ENCODE data around the gene EPB41L3. TPM values are rescaled to one million over a fixed set of nuclear protein-coding genes. Genes with fewer than 3 reads are reported as not detected.

Gene EPB41L3
- polyA plus RNA-seq, 3 donors, result 25.2 to 56.6 (median 51.3) TPM

DNA sequence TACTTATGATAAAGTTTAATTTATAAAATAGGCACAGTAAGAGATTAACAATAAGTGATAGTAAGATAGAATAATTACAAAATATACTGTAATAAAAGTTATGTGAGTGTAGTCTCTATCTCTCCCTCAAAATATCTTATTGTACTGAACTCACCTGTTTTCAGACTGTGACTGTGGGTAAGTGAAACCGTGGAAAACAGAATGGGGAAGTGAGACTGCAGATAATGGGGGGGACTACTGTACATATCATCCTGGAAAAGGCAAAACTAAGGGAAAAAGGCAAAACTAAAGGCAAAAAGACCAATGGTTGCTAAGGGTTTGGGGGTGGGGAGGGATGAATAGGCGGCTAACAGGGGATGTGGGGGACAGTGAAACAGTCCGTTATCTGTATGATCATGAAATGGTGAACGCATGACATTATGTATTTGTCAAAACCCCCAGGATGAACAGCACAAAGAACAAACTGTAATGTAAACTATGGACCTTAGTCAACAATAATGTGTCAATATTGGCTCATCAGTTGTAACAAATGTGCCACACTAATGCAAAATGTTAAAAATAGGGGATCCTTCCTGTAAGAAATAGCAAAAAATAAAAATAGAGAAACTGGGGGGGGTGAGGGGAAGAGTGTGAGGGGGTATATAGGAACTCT, 93.8 kb downstream of the EPB41L3 start:
- Mint-ChIP-seq H3K9me3 (no peaks in the 10 kb centered on the region), H3K4me3 (no peak overlapping the region), H3K27me3 (ENCODE audit: low read depth in 3 of 3) (no peaks in the 10 kb centered on the region), H3K27ac (peak overlapping the region in 1 of 7 donors; percentile 46), H3K36me3 (peaks cover 7 to 8% of the 10 kb centered on the region in 2 donors), H3K4me1 (peaks cover 26% of the 10 kb centered on the region)
- H3K27ac ChIP-seq (ENCODE audit: low read depth in 1 of 2, low read length in 2 of 2), result no peak overlapping the region
- no peak overlapping the region for H2AFZ ChIP-seq (ENCODE audit: insufficient read depth, low read depth, low read length, poor library complexity, severe bottlenecking)
- no peaks in the 10 kb centered on the region for H3K36me3 ChIP-seq (replicated peaks in 1 of 2; ENCODE audit: control insufficient read depth in 1 of 2, insufficient read depth in 2 of 2, low read length in 2 of 2)
- no peak overlapping the region for H3K4me2 ChIP-seq (replicated peaks; ENCODE audit: extremely low read depth, low read length, poor library complexity, severe bottlenecking)
- no peak overlapping the region for H3K9ac ChIP-seq (ENCODE audit: insufficient read depth, low read length, poor library complexity, severe bottlenecking)
- no peaks in the 10 kb centered on the region for H3K79me2 ChIP-seq (ENCODE audit: insufficient read depth, low read length)
- intact Hi-C loops (cut with micrococcal nuclease), result no loop called here
- H3K4me1 ChIP-seq (ENCODE audit: control insufficient read depth in 1 of 2, insufficient read depth in 2 of 2, low read length in 2 of 2), result peaks cover 10 to 19% of the 10 kb centered on the region in 2 donors
- no peaks in the 10 kb centered on the region for H3K27me3 ChIP-seq (ENCODE audit: control insufficient read depth in 2 of 2, insufficient read depth in 2 of 2, low read length in 2 of 2)
- H4K20me1 ChIP-seq (ENCODE audit: insufficient read depth, low read length), result no peaks in the 10 kb centered on the region
- TF ChIP-seq, protein P1, sequence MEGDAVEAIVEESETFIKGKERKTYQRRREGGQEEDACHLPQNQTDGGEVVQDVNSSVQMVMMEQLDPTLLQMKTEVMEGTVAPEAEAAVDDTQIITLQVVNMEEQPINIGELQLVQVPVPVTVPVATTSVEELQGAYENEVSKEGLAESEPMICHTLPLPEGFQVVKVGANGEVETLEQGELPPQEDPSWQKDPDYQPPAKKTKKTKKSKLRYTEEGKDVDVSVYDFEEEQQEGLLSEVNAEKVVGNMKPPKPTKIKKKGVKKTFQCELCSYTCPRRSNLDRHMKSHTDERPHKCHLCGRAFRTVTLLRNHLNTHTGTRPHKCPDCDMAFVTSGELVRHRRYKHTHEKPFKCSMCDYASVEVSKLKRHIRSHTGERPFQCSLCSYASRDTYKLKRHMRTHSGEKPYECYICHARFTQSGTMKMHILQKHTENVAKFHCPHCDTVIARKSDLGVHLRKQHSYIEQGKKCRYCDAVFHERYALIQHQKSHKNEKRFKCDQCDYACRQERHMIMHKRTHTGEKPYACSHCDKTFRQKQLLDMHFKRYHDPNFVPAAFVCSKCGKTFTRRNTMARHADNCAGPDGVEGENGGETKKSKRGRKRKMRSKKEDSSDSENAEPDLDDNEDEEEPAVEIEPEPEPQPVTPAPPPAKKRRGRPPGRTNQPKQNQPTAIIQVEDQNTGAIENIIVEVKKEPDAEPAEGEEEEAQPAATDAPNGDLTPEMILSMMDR (IDR thresholded peaks at IDR 0.05), result no peak
- DNase-seq, result no peak
- H3K9me3 ChIP-seq (replicated peaks in 1 of 2; ENCODE audit: control insufficient read depth in 1 of 2, insufficient read depth in 1 of 2, low read length in 2 of 2), result no peaks in the 10 kb centered on the region
- 67% methylated on average over 3 of the region's 4 CpGs for WGBS (ENCODE audit: insufficient coverage)
- H3K4me3 ChIP-seq (replicated peaks in 1 of 3; ENCODE audit: low read depth in 2 of 3, low read length in 3 of 3), result no peak overlapping the region

DNA sequence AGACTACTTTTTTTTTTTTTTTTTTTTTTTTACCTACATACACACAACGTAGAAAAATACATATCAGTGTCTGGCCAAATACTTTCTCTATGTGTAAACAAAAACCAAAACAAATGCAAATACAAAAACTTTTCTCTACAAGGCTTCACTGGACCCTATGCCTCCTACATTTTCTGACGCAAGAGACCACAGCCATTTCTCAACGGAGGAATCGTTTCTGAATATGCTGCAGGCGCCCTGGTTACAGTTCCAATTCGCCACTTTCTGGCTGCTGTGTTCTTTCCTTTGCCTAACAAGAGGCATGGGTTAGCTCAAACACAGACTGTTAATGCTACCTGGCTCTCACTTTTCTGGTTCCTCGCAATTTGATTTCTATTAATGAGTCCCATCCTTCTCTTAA, 96.4 kb downstream of the EPB41L3 start:
- H3K27ac Mint-ChIP-seq, result peak overlapping the region in 1 of 7 donors; percentile 61
- Histone ChIP-seq H3K4me2 (replicated peaks; ENCODE audit: extremely low read depth, low read length, poor library complexity, severe bottlenecking) (no peak overlapping the region), H3K4me3 (replicated peaks in 1 of 3; ENCODE audit: low read depth in 2 of 3, low read length in 3 of 3) (no peak overlapping the region), H3K9ac (ENCODE audit: insufficient read depth, low read length, poor library complexity, severe bottlenecking) (no peak overlapping the region), H2AFZ (ENCODE audit: insufficient read depth, low read depth, low read length, poor library complexity, severe bottlenecking) (no peak overlapping the region), H3K27ac (ENCODE audit: low read depth in 1 of 2, low read length in 2 of 2) (no peak overlapping the region), H3K36me3 (replicated peaks in 1 of 2; ENCODE audit: control insufficient read depth in 1 of 2, insufficient read depth in 2 of 2, low read length in 2 of 2) (peaks cover 0 to 6% of the 10 kb centered on the region in 2 donors), H4K20me1 (ENCODE audit: insufficient read depth, low read length) (no peaks in the 10 kb centered on the region), H3K9me3 (replicated peaks in 1 of 2; ENCODE audit: control insufficient read depth in 1 of 2, insufficient read depth in 1 of 2, low read length in 2 of 2) (no peaks in the 10 kb centered on the region), H3K79me2 (ENCODE audit: insufficient read depth, low read length) (no peaks in the 10 kb centered on the region), H3K4me1 (ENCODE audit: control insufficient read depth in 1 of 2, insufficient read depth in 2 of 2, low read length in 2 of 2) (peaks cover 21 to 29% of the 10 kb centered on the region in 2 donors), H3K27me3 (ENCODE audit: control insufficient read depth in 2 of 2, insufficient read depth in 2 of 2, low read length in 2 of 2) (no peaks in the 10 kb centered on the region)
- no peaks in the 10 kb centered on the region for H3K27me3 Mint-ChIP-seq (ENCODE audit: low read depth in 3 of 3)
- intact Hi-C loops (cut with micrococcal nuclease), result no loop called here
- H3K4me1 Mint-ChIP-seq, result peaks cover 39% of the 10 kb centered on the region
- H3K4me3 Mint-ChIP-seq, result no peak overlapping the region
- H3K9me3 Mint-ChIP-seq, result no peaks in the 10 kb centered on the region
- peak in 1 of 3 donors; percentile 26 for DNase-seq
- 16% methylated on average over 5 of the region's 7 CpGs for WGBS (ENCODE audit: insufficient coverage)
- H3K36me3 Mint-ChIP-seq, result peaks cover 0 to 15% of the 10 kb centered on the region in 2 donors
- TF ChIP-seq, protein P1 (IDR thresholded peaks at IDR 0.05), result no peak
